Erythroblast (primary cell): Measurements from ENCODE around the gene KRT2.

Source experiments
- DNase-seq, 2 experiments: peaks; one replicate each; lab custom pipeline; 2025; lab: John Stamatoyannopoulos, UW
- GATA1 ChIP-seq: IDR thresholded peaks from 2 replicates; pipeline ENCODE4 v1.6.1; 2011; ENCODE audit warnings: low read depth, mild to moderate bottlenecking, control low read depth, low read length, moderate library complexity
- POLR2A ChIP-seq: IDR thresholded peaks from 2 replicates; pipeline ENCODE4 v1.6.1; 2011; ENCODE audit warnings: mild to moderate bottlenecking, low read length

KRT2 gene

GRCh38 chr12:52631676-52632459, 20.1 kb downstream of the KRT2 start:
- DNase-seq = no peak
- TF ChIP-seq POLR2A (no peak), GATA1 (no peak)

- TF ChIP-seq GATA1 (no peak), POLR2A (no peak)
- DNase-seq = no peak
These were observed 20.7 kb downstream of the KRT2 start for GRCh38 chr12:52631264-52631663.

GRCh38 chr12:52630599-52631200, 21.3 kb downstream of the KRT2 start:
- DNase-seq = no peak

GRCh38 chr12:52630008-52630500, 22.0 kb downstream of the KRT2 start:
- DNase-seq = no peak
- no peak for TF ChIP-seq GATA1
- no peak for TF ChIP-seq POLR2A

More at GRCh38 chr12:52630599-52631200, 21.3 kb downstream of the KRT2 start:
- TF ChIP-seq GATA1 (no peak), POLR2A (no peak)

GRCh38 chr12:52629281-52630007, 22.6 kb downstream of the KRT2 start:
- DNase-seq = no peak
- no peak for TF ChIP-seq GATA1
- TF ChIP-seq POLR2A = no peak

GRCh38 chr12:52628841-52629240, 23.2 kb downstream of the KRT2 start:
- TF ChIP-seq GATA1 (no peak), POLR2A (no peak)
- no peak for DNase-seq

GRCh38 chr12:52628111-52628507, 23.9 kb downstream of the KRT2 start:
- no peak for DNase-seq
- TF ChIP-seq POLR2A (no peak), GATA1 (no peak)

GRCh38 chr12:52627395-52628110, 24.5 kb downstream of the KRT2 start:
- no peak for DNase-seq
- TF ChIP-seq POLR2A = no peak
- TF ChIP-seq GATA1 = no peak

- no peak for DNase-seq
- no peak for TF ChIP-seq GATA1
- TF ChIP-seq POLR2A = no peak
These were observed 29.7 kb downstream of the KRT2 start for GRCh38 chr12:52622349-52622748.

GRCh38 chr12:52618866-52619265, 33.1 kb downstream of the KRT2 start:
- DNase-seq = no peak
- TF ChIP-seq GATA1 = no peak
- no peak for TF ChIP-seq POLR2A

GRCh38 chr12:52618216-52618615, 33.8 kb downstream of the KRT2 start, which contains the start of gene KRT73:
Gene KRT73, minus strand, starts transcription at chr12:52618559. Its CDS starts 35 bp downstream, at chr12:52618524.
- no peak for TF ChIP-seq POLR2A
- no peak for TF ChIP-seq GATA1
- DNase-seq = no peak

GRCh38 chr12:52617403-52617785, 34.6 kb downstream of the KRT2 start:
- no peak for DNase-seq

GRCh38 chr12:52616680-52617402, 35.2 kb downstream of the KRT2 start:
- TF ChIP-seq POLR2A (no peak), GATA1 (no peak)
- peak in 1 of 2 experiments; percentile 15 for DNase-seq

More at GRCh38 chr12:52617403-52617785, 34.6 kb downstream of the KRT2 start:
- TF ChIP-seq POLR2A (no peak), GATA1 (no peak)
